GM12878 (cell line): ENCODE results near the gene PLRG1. TPM values are rescaled to one million over a fixed set of nuclear protein-coding genes. Genes with fewer than 3 reads are reported as not detected.

Experiments used
- CEBPZ ChIP-seq: fragments of 150-350 bp; IDR thresholded peaks from 2 replicates; pipeline ENCODE4 v1.6.1; 2016; ENCODE audit warnings: low read depth, low read length
- ESRRA ChIP-seq: IDR thresholded peaks from 2 replicates; pipeline ENCODE4 v1.6.1; 2012; ENCODE audit warnings: mild to moderate bottlenecking, low read length, improper control_type of control experiment
- ETV6 ChIP-seq, 2 experiments: fragments of 450-650 bp in 1 of 2; IDR thresholded peaks in 1 of 2; conservative IDR thresholded peaks in 1 of 2; 2 replicates each; pipeline ENCODE4 v1.6.1; 2014; ENCODE audit warnings: antibody characterized with exemption in 1 of 2, borderline replicate concordance in 1 of 2, low read depth in 1 of 2, mild to moderate bottlenecking in 1 of 2, moderate library complexity in 1 of 2
- MXI1 ChIP-seq: fragments of 150-350 bp; IDR thresholded peaks from 2 replicates; pipeline ENCODE4 v1.6.1; 2011; ENCODE audit warnings: low read depth, mild to moderate bottlenecking, inconsistent platforms, low read length, improper control_type of control experiment
- NFIC ChIP-seq: IDR thresholded peaks from 2 replicates; pipeline ENCODE4 v1.6.1; 2012; ENCODE audit warnings: low read depth, mild to moderate bottlenecking, inconsistent platforms, low read length, moderate library complexity
- POU2F2 ChIP-seq: IDR thresholded peaks from 3 replicates; pipeline ENCODE4 v1.6.1; 2011; ENCODE audit warnings: low read depth, mild to moderate bottlenecking, low read length, borderline replicate concordance
- RFX5 ChIP-seq: IDR thresholded peaks from 2 replicates; pipeline ENCODE4 v1.6.1; 2011; ENCODE audit warnings: low read depth, low read length, improper control_type of control experiment
- SMC3 ChIP-seq: IDR thresholded peaks from 2 replicates; pipeline ENCODE4 v1.6.1; 2011; ENCODE audit warnings: low read length, improper control_type of control experiment, borderline replicate concordance
- SUPT20H ChIP-seq: IDR thresholded peaks from 2 replicates; pipeline ENCODE4 v1.6.1; 2011; ENCODE audit warnings: low read depth, mild to moderate bottlenecking, low read length, moderate library complexity, borderline replicate concordance; ENCODE audit not compliant: control insufficient read depth
- ZBED1 ChIP-seq: IDR thresholded peaks from 2 replicates; pipeline ENCODE4 v1.6.1; 2016; ENCODE audit warnings: borderline replicate concordance
- ZBTB33 ChIP-seq: fragments of 450-650 bp; IDR thresholded peaks from 2 replicates; pipeline ENCODE4 v1.6.1; 2017; ENCODE audit warnings: mild to moderate bottlenecking
- ZNF622 ChIP-seq: fragments of 450-650 bp; IDR thresholded peaks from 2 replicates; pipeline ENCODE4 v1.6.1; 2017; ENCODE audit warnings: mild to moderate bottlenecking, inconsistent platforms
- polyA plus RNA-seq, 11 experiments: library from polyadenylated mRNA; depleted of rRNA in 4 of 11; unstranded in 6 of 11; stranded (reverse) in 5 of 11; fragments of >200 nt; fragmentation: Nextera tagmentation in 4 of 11; fragmentation: Illumina TruSeq in 1 of 11; extraction: Ambion mirVana in 4 of 11; extraction: Trizol in 1 of 11; gene quantifications; 1 replicate in 1 of 11; 2 replicates in 10 of 11; pipeline versions ENCODE4 v1.2.1 to v1.2.3, GENCODE V29; 2011 to 2016; ENCODE audit warnings: inconsistent platforms in 2 of 11, missing spikeins in 2 of 11, low read depth in 1 of 11
- total RNA-seq, 4 experiments: library from RNA; depleted of rRNA in 3 of 4; stranded (reverse); fragments of >200 nt in 3 of 4; fragmentation: Illumina TruSeq in 1 of 4; extraction: Trizol in 1 of 4; gene quantifications; 2 replicates each; pipeline versions ENCODE4 v1.2.1 to v1.2.3, GENCODE V29; 2013 to 2021
- TF ChIP-seq, protein P1 (sequence below): IDR thresholded peaks from 2 replicates; pipeline ENCODE4 v1.6.1; 2012; ENCODE audit warnings: mild to moderate bottlenecking, low read depth, low read length

The PLRG1 gene
- total and polyA plus RNA-seq, 10 of the 15 experiments (the other 5 are each of a cell fraction or from before 2014, with no cell fraction given), result 54.7 to 182 (median 111) TPM

DNA sequence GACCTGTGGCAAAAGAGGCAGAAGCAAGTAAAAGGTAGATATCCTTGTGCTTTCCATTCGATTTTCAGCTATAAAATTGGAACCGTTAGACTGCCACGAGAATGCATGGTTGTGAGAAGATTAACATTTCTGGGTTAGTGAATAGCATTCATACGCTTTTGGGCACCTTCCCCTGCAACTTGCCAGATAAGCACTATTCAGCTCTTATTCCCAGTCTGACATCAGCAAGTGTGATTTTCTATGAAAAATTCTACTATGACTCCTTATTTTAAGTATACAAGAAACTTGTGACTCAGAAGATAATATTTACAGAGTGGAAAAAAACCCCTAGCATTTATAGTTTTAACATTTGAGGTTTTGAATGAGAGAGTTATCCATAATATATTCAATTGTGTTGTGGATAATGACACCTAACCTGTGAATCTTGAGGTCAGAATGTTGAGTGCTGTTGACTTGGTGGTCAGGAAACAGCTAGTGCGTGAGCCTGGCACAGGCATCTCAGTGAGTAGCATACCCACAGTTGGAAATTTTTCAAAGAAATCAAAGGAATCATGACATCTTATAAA lies 16.5 kb upstream of the PLRG1 start (continued):
- TF ChIP-seq, protein P1, sequence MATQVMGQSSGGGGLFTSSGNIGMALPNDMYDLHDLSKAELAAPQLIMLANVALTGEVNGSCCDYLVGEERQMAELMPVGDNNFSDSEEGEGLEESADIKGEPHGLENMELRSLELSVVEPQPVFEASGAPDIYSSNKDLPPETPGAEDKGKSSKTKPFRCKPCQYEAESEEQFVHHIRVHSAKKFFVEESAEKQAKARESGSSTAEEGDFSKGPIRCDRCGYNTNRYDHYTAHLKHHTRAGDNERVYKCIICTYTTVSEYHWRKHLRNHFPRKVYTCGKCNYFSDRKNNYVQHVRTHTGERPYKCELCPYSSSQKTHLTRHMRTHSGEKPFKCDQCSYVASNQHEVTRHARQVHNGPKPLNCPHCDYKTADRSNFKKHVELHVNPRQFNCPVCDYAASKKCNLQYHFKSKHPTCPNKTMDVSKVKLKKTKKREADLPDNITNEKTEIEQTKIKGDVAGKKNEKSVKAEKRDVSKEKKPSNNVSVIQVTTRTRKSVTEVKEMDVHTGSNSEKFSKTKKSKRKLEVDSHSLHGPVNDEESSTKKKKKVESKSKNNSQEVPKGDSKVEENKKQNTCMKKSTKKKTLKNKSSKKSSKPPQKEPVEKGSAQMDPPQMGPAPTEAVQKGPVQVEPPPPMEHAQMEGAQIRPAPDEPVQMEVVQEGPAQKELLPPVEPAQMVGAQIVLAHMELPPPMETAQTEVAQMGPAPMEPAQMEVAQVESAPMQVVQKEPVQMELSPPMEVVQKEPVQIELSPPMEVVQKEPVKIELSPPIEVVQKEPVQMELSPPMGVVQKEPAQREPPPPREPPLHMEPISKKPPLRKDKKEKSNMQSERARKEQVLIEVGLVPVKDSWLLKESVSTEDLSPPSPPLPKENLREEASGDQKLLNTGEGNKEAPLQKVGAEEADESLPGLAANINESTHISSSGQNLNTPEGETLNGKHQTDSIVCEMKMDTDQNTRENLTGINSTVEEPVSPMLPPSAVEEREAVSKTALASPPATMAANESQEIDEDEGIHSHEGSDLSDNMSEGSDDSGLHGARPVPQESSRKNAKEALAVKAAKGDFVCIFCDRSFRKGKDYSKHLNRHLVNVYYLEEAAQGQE, result no peak
- TF ChIP-seq ZBED1, result no peak
- no peak for TF ChIP-seq NFIC
- TF ChIP-seq POU2F2, result no peak
- no peak for TF ChIP-seq SUPT20H
- no peak for TF ChIP-seq ZBTB33
- no peak for TF ChIP-seq CEBPZ
- TF ChIP-seq SMC3, result no peak
- TF ChIP-seq ETV6 (conservative IDR thresholded peaks at IDR 0.05 in 1 of 2, IDR thresholded peaks at IDR 0.05 in 1 of 2; ENCODE audit: borderline replicate concordance in 1 of 2, low read depth in 1 of 2), result no peak
- no peak for TF ChIP-seq ESRRA
- no peak for TF ChIP-seq RFX5
- TF ChIP-seq ZNF622, result no peak
- TF ChIP-seq MXI1, result no peak
